Skin epidermis (tissue), 12 donors: ENCODE measurements around the gene CHD1L.
"Not testable (repeated sequence)": the region's sequence is repeated elsewhere in the genome, so short reads cannot be mapped to it uniquely, and the experiment has no call there.

Experiments
- H3K27ac ChIP-seq, 21 experiments: fragments of 200-600 bp; sonication (generic) in 11 of 21; one replicate each; pipeline ENCODE4 v1.5.0; 2020; ENCODE audit warnings: mild to moderate bottlenecking in 3 of 21, inconsistent platforms in 2 of 21, moderate library complexity in 2 of 21
- H3K4me3 ChIP-seq, 7 experiments: fragments of 200-600 bp; sonication (generic) in 2 of 7; one replicate each; pipeline ENCODE4 v1.5.0; 2020; ENCODE audit warnings: inconsistent platforms in 2 of 7, mild to moderate bottlenecking in 2 of 7, moderate library complexity in 1 of 7

Gene CHD1L

DNA sequence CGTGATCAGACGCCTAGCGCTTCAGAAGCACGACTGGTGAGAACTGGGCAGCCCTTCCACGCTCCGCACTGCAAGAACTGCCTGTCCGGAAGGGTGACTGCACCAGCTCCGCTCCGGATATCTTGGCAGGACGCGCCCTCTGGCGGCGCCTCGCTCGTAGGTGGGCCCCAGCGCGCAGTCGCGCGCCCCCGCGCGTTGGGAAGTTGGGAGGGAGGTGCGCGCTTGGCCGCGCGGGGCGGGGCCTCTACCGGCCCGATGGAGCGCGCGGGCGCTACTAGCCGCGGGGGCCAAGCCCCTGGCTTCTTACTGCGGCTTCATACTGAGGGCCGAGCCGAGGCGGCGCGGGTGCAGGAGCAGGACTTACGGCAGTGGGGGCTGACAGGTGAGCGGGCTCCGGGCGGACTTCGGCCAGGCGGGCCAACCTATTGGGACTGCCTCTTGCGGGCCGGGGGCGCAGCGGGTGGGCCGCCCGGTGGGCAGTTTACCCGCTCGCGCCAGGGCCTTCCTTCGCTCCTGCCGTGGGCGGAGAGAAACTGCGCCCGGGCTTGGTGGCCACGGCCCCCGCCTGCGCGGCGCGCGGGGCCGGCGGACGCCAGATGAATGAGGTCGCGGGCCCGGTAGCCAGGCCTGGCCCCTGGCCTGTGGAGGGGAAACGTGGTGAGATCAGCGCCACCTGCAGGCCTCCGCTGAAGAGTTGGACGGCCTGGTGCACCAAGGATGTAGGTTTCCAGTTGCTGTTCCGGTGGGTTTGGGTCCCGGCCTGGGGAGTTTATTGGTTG lies at the start of gene CHD1L:
TSS of gene CHD1L (plus strand) at position 236 of the 779 bp plus-strand sequence. CDS start at position 256, 20 bp downstream.
- Histone ChIP-seq H3K27ac (peak within 1 kb of the TSS; percentile 67 to 97 (median 88)), H3K4me3 (peak within 1 kb of the TSS; percentile 61 to 100 (median 94))

DNA sequence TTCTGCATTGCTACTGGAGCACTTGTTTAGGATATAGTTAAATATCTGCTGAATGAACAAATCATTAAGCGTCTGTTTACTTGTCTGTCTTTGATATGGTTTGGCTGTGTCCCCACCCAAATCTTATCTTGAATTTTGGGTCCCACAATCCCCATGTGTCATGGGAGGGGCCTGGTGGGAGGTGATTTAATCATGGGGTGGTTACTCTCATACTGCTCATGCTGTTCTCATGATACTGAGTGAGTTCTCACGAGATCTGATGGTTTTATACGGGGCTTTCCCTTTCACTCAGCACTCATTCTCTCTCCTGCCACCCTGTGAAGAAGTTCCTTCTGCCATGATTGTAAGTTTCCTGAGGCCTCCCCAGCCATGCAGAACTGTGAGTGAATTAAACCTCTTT lies 45.2 kb upstream of the CHD1L start:
- H3K27ac ChIP-seq, H3K4me3 ChIP-seq: not testable (repeated sequence)

DNA sequence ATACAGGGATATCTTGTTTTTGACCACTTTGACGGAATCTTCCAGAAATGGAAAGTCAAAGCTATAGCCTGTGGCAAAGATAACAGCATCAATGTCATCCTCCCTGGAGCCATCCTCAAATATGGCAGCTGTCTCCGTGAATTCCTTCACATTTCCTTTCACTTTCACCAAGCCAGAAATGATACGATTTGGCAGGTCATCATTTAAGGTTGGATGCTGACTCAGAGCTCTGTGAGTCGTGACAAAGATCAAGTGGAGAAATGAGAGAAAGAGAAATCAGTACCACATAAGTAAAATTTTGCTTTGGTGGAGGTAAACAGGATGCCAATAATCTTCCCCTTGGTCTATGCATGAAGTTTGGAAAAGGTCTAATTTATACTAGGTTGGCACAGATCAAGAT lies 41.2 kb upstream of the CHD1L start:
- H3K27ac ChIP-seq, result no peak overlapping the region
- H3K4me3 ChIP-seq, result no peak overlapping the region

DNA sequence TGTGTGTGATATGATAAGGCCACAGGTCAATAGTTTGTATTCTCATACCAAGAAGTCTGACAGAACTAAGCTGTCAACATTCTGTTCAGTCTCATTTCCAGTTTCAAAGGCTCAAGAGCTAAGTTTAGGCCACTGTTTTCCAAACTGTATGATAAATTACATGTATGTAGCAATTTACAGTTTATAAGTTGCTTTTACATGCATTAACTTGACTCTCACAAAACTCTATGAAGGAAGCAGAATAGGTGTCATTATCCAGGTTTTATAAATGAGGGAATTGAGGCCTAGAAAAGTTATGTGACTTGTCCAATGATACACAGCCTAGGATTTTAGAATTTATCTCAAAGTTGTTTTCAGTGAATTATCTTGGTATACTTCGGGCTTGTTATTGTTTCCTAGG lies 40.7 kb upstream of the CHD1L start:
- Histone ChIP-seq H3K4me3 (no peak overlapping the region), H3K27ac (no peak overlapping the region)

DNA sequence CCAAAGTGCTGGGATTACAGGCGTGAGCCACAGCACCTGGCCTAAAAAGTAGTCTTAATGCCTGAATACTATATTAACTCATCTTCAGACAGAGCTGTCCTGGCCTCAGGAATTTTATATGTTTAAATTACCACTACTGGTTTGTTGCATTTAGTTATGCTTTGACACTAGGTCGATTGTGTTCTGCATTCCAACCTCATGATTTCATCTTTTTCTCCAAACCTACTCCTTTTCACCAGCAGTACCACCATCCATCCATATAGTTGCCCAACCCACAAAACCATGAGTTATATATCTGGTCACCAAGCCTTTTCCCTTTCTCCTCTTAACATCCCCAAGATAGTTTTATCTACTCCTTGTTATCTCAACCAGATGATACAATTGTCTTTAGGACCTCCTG lies 39.9 kb upstream of the CHD1L start:
- Histone ChIP-seq H3K27ac (no peak overlapping the region), H3K4me3 (no peak overlapping the region)

DNA sequence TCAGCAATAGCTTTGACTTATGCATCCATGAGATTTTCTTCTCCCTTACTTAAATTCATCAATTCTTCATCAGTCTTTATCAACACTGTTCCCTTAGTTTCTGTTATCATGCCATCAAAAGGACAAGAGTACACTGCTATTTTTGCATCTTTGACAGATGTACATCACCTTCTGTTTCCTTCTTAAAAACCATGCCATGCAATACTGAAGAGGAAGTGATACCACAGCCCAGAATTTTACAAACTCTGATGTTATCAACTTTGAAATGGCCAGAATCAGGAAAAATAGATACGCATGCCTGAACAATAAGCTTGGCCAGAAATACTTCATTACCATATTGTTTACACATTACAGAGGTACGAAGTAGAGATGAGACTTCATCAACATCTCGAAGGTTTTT lies 38.4 kb upstream of the CHD1L start:
- H3K4me3 ChIP-seq, result no peak overlapping the region
- no peak overlapping the region for H3K27ac ChIP-seq

DNA sequence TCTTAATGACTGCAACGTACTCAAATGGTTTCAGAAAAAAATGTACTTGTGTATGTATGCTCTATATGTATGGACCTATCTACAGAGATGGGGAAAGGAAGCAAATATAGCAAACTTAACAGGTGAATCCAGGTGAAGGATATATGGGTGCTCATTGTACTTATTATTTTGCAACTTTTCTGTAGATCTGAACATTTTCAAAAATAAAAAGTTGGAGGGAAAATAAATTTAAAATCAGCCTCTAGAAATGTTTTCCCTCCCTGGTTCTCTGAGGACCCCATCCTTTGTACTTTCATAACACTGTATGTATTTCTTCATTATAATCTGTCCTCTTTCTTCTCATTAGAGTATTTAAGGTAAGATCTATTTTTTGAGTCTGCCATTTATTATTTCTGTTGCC lies 35.3 kb upstream of the CHD1L start:
- H3K27ac ChIP-seq, result no peak overlapping the region
- no peak overlapping the region for H3K4me3 ChIP-seq

DNA sequence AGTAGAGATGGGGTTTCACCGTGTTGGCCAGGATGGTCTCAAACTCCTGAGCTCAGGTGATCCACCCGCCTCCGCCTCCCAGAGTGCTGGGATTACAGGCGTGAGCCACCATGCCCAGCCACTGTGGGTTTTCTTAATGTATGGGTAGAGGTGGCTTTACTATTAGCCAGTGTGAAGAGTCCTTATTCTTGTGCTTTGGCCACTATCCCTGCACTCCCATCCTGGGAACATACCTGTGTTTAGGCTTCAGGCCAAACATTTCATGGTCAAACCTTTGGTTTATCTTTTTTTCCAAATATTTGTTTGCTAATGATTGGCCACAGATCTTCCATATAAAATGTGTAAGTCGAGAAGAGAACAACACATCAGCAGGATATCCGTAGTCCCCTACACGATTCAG lies 33.9 kb upstream of the CHD1L start:
- Histone ChIP-seq H3K27ac (no peak overlapping the region), H3K4me3 (no peak overlapping the region)

DNA sequence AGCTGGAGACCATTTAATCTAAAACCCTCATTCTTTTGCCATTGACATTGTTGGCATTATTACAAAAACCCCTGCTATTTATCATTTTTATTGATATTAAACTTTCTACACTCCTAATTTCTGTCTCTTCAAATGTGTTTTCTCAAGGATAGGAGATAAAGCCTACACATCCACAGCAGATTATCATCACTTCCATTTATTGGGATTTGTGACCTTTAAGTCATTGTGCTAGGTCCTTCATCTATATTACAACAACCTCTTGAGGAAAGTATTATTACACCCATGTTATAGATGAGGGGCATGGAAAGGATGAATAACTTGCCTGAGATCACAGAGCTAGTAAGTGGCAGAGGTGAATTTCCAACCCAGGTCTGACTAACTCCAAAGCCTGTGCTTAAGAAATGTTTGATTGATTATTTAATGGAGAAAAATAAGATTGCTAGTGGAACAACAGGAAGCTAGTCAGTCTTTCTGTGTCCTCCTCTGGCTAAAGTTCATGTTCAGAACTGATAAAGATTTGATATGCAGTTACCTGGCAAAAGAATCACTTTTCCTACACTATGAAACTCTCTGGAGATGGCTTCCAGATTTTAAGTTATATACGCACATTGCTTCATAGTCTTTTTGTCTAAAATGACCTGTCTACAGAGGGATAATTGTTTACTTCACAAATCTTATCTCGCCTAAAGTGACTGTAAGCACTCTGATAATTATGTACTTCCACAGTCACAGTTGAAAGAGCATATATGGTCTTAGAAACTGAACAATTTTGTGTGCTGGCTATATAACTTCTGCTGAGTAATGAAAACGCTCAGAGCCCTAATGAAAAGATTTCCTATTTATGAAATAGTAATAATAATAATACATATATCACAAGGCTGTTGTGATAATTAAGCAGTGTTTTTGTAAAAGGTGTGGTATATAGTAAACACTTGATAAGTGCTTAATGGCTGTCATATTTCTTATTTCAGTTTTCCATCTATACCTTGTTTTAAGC lies 32.4 kb upstream of the CHD1L start:
- H3K27ac ChIP-seq, result no peak overlapping the region
- no peak overlapping the region for H3K4me3 ChIP-seq

DNA sequence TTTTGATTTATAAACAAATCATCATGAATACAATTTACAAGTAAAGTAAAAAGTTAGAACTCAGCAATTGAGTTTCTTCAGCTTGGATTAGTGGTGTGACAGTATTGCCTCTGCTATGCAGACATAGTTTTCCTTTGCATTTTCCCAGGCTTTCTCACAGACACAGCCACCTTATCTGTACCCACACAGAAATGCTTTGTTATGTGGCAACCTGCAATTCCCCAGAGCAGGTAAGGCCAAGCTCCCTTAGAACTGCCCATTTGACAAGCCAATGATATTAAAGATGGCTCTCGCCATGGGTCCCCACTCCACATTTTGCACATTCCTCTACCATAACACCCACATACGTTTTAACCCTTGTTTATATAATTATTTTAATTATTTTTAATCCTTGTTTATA lies 31.5 kb upstream of the CHD1L start:
- no peak overlapping the region for H3K27ac ChIP-seq

DNA sequence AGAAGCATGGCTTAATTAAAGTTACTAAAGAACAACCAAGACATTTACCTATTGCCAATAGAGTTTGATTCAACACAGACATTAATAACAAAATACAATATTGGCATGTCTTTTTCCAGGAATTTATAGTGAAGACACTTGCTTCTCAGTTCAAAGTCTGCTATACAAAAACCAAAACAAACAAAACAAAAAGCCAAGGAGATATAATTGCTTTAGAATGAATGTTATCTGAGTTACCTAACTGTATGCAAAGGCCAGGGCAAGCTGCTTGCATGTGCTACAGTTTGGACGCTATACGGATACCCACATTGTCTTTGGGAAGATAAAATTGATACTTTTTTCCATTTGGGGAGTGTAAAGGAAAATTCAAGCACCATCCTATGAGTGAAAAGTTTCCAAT lies 30.9 kb upstream of the CHD1L start:
- Histone ChIP-seq H3K4me3 (no peak overlapping the region), H3K27ac (no peak overlapping the region)

More for the DNA sequence above, 31.5 kb upstream of the CHD1L start:
- H3K4me3 ChIP-seq, result no peak overlapping the region

DNA sequence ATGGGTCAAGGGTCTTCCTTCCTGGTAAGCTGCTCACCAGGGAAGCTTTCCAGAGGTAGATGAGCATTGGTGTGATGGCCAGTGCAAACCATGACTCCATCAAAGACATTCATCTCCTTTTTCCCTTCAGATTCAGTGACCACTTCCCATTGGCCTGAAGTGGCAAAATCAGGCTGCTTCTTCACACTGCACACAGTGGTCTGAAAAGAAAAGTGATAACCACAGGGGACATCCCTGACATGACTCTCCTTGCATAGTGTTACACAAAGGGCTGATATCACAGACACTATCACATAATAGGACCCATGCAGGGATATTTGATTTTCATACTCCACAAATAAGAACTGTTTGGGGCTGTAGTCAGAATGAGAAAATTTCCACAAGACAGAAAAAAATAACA lies 29.2 kb upstream of the CHD1L start:
- no peak overlapping the region for H3K27ac ChIP-seq

DNA sequence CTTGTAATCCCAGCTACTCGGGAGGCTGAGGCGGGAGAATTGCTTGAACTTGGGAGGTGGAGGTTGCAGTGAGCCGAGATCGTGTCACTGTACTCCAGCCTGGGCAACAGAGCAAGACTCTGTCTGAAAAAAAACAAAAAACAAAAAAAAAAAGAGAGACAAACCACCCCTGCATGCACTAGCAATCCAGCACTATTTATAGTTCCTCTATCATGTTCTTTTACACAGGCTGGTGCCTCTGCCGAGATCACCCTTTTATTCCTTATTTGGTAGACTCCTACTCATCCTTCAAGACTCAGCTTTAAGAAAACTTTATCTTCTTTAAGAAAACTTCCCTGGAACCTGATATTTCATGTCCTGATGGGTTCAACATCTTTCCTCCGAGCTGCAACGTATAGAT lies 28.2 kb upstream of the CHD1L start:
- Histone ChIP-seq H3K27ac (no peak overlapping the region), H3K4me3 (no peak overlapping the region)

More for the DNA sequence above, 29.2 kb upstream of the CHD1L start:
- H3K4me3 ChIP-seq, result no peak overlapping the region

DNA sequence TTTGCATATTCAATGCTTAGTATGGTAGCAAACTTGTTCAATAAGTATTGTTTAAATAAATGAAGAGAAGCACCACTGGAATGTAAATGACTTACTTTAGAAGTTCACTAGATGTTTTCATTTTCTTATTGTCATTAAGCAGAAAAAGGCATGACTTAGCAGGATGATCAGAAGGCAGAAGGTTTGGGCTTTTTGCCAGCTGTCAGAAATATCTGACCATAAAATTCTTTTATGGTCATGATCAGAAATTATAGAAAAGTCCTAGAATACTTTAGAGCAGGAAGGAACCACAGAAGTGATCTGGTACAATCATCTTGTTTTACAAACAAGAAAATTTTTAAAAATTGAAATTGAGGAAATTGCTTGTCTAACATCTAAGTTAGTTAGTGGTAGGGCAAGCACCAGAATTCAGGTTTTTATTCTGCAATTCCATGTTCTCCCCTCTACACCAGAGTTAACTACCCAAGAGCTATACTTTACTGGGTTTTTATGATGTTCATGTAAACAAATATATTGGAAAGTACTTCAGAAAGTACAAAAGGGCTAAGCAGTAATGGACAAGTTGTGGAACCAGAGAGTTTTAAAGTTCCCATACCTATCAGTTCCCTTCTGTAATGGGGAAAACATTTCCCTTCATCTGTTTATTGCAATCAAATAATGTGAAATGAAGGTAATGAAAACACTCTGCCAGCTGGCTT lies 27.5 kb upstream of the CHD1L start:
- Histone ChIP-seq H3K4me3 (no peak overlapping the region), H3K27ac (no peak overlapping the region)

DNA sequence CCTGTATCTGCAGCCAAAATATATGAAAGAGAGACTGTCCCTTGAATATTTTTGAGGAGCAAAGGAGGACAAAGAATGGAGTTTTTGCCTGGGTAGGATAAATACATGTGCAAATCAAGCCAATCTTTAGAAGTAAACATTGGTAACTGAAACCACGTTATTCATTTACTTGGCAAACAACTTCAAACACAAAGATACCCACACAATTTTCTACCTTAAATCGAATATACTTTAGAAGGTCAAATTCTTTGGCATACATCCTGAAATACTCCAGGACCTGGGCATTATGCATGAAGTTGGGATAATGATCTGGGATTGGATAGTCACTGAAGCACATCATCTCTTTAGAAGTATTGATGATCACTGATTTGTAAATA lies 27.0 kb upstream of the CHD1L start:
- Histone ChIP-seq H3K4me3 (no peak overlapping the region), H3K27ac (no peak overlapping the region)

DNA sequence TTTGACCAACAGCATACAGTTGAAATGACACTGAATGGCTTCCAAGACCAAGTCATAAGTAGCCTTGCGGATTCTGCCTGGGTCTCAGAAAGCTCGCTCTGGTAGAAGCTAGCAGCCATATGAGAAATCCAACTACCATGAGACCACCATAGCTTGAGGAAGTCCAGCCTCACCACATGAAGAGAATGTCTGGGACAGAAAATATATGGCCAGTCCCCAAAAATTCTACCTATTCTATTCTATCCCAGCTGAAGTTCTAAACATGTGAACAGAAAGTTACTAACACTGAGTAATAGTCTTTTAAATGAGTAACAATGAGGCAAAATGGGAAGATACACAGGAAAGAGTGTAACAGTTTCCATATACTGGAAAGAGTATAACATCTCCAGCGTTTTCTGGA lies 26.4 kb upstream of the CHD1L start:
- H3K4me3 ChIP-seq, result no peak overlapping the region
- H3K27ac ChIP-seq, result no peak overlapping the region

DNA sequence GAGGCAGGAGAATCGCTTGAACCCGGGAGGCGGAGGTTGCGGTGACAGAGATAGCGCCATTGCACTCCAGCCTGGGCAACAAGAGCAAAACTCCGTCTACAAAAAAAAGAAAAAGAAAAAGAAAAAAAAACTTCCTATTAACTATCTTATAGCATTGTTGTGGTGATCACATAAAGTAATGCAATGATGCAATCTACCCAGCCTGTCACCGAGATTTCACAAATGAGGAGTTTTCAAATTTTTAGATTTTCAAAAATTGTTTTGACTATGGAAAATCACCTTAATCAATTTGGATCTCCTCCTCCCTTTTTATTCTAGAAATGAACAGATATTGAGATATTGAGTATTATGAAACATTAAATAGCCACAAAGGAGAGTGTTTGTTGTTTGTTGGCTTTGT lies 25.3 kb upstream of the CHD1L start:
- H3K27ac ChIP-seq, result no peak overlapping the region
- H3K4me3 ChIP-seq, result no peak overlapping the region

DNA sequence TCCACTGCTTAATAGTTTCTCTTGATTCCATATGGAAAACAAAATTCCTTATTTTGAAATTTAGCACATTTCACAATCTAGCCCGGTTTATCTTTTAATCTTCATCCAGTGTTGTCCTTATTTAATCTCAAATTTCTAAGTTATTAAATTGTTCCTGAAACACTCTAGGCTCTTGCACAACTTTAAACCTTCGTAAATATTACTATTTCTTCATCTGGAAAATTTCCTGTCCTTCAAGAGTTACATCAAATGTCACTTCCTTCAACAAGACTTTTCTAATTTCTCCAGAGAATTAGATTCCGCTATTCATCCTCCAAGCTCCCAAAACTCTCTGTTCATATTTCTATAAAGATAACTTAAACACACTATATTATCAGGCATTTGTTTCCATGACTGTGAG lies 23.9 kb upstream of the CHD1L start:
- Histone ChIP-seq H3K27ac (no peak overlapping the region), H3K4me3 (no peak overlapping the region)

DNA sequence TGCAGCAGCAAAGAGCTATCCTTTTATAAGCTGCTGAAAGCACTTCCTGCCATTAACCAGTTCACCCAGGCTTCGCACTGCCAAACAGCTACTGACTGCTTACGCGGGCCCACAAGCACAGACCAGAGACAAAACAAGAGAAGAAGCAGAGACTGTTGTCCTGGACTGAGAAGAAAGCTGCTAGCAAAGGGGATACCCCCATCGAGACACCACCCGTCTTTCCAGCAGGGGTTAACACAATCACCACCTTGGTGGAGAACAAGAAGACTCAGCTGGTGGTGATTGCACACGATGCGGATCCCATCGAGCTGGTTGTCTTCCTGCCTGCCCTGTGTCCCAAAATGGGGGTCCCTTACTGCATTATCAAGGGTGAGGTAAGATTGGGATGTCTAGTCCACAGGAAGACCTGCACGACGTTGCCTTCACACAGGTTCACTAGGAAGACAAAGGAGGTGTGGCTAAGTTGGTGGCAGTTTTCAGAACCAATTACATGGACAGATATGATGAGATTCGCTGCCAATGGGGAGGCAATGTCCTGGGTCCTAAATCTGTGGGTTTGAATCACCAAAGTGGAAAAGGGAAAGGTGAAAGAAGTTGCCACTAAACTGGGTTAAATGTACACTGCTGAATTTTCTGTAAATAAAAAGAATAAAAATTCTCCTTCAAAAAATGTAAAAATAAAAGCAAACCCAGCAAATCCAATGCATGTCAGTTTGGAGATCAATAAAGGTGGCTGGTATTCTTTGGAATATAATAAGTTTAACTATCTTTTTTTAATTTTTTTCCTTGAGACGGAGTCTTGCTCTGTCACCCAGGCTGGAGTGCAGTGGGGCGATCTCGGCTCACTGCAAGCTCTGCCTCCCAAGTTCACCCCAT lies 18.5 kb upstream of the CHD1L start:
- H3K4me3 ChIP-seq, result no peak overlapping the region
- H3K27ac ChIP-seq, result no peak overlapping the region
